ENCODE results near the gene USP32. TPM values are rescaled to one million over a fixed set of nuclear protein-coding genes. Genes with fewer than 3 reads are reported as not detected.

USP32 gene
- total and polyA plus RNA-seq, 2 donors (not counting 1 experiment from before 2014, with no cell fraction given): 7.7 to 48.8 TPM

- no peak overlapping the region for H3K4me3 ChIP-seq (ENCODE audit: control extremely low read depth in 1 of 5, extremely low read depth in 1 of 5, insufficient read depth in 1 of 5, low read depth in 2 of 5, low read length in 4 of 5)
- no peak overlapping the region for H2AFZ ChIP-seq (ENCODE audit: insufficient read depth, low read depth, low read length, poor library complexity, severe bottlenecking)
- H3K4me2 ChIP-seq (replicated peaks; ENCODE audit: low read depth, low read length, poor library complexity, severe bottlenecking): no peak overlapping the region
- H3K9me3 Mint-ChIP-seq (ENCODE audit: insufficient read depth): no peaks in the 10 kb centered on the region
- DNase-seq (no peak), ATAC-seq (ENCODE audit: low read depth) (no peak)
- no peaks in the 10 kb centered on the region for H3K79me2 ChIP-seq (ENCODE audit: control insufficient read depth, insufficient read depth, low read length)
- no peak overlapping the region for H3K27ac ChIP-seq (ENCODE audit: low read length in 2 of 2)
- TF ChIP-seq EZH2 (IDR thresholded peaks at IDR 0.05; ENCODE audit: borderline replicate concordance, insufficient read depth, low read depth, low read length, poor library complexity, severe bottlenecking): no peak
- TF ChIP-seq, protein P1, sequence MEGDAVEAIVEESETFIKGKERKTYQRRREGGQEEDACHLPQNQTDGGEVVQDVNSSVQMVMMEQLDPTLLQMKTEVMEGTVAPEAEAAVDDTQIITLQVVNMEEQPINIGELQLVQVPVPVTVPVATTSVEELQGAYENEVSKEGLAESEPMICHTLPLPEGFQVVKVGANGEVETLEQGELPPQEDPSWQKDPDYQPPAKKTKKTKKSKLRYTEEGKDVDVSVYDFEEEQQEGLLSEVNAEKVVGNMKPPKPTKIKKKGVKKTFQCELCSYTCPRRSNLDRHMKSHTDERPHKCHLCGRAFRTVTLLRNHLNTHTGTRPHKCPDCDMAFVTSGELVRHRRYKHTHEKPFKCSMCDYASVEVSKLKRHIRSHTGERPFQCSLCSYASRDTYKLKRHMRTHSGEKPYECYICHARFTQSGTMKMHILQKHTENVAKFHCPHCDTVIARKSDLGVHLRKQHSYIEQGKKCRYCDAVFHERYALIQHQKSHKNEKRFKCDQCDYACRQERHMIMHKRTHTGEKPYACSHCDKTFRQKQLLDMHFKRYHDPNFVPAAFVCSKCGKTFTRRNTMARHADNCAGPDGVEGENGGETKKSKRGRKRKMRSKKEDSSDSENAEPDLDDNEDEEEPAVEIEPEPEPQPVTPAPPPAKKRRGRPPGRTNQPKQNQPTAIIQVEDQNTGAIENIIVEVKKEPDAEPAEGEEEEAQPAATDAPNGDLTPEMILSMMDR (IDR thresholded peaks at IDR 0.05): no peak
- no peaks in the 10 kb centered on the region for H3K36me3 ChIP-seq (replicated peaks in 1 of 2; ENCODE audit: control extremely low read depth in 1 of 2, control insufficient read depth in 1 of 2, extremely low read depth in 1 of 2, insufficient read depth in 2 of 2, low read length in 1 of 2)
- H3K9me3 ChIP-seq (ENCODE audit: control extremely low read depth in 1 of 3, control insufficient read depth in 2 of 3, insufficient read depth in 1 of 3, low read length in 2 of 3): peaks cover 0 to 6% (median 0%) of the 10 kb centered on the region in 3 donors
- WGBS (ENCODE audit: insufficient coverage): 88% methylated on average over 4 of the region's 14 CpGs
- no peak overlapping the region for H3K4me3 Mint-ChIP-seq
- H3K4me1 ChIP-seq (ENCODE audit: control insufficient read depth in 2 of 2, insufficient read depth in 2 of 2, low read length in 2 of 2): peaks cover 16 to 17% of the 10 kb centered on the region in 2 donors
- intact Hi-C loops (cut with micrococcal nuclease): no loop called here
- no peak overlapping the region for H3K9ac ChIP-seq (ENCODE audit: low read length)
- H3K27me3 Mint-ChIP-seq: peaks cover 54% of the 10 kb centered on the region
- H3K4me1 Mint-ChIP-seq: peaks cover 13% of the 10 kb centered on the region
- ChIA-PET CTCF (no interaction called here), POLR2A (no interaction called here)
- no peak overlapping the region for H3K27ac Mint-ChIP-seq
- H3K27me3 ChIP-seq (replicated peaks in 1 of 4; ENCODE audit: control extremely low read depth in 1 of 4, control insufficient read depth in 3 of 4, insufficient read depth in 4 of 4, low read length in 3 of 4): peaks cover 0 to 37% (median 10%) of the 10 kb centered on the region in 4 experiments
- no peaks in the 10 kb centered on the region for H4K20me1 ChIP-seq (ENCODE audit: control insufficient read depth, insufficient read depth, low read length, poor library complexity, severe bottlenecking)
Measured at GRCh38 chr17:60154616-60155426, 237.1 kb downstream of the USP32 start.

All from B cell (primary cell).